ENCODE measurements around the gene ITGA11.

ITGA11 gene

DNA sequence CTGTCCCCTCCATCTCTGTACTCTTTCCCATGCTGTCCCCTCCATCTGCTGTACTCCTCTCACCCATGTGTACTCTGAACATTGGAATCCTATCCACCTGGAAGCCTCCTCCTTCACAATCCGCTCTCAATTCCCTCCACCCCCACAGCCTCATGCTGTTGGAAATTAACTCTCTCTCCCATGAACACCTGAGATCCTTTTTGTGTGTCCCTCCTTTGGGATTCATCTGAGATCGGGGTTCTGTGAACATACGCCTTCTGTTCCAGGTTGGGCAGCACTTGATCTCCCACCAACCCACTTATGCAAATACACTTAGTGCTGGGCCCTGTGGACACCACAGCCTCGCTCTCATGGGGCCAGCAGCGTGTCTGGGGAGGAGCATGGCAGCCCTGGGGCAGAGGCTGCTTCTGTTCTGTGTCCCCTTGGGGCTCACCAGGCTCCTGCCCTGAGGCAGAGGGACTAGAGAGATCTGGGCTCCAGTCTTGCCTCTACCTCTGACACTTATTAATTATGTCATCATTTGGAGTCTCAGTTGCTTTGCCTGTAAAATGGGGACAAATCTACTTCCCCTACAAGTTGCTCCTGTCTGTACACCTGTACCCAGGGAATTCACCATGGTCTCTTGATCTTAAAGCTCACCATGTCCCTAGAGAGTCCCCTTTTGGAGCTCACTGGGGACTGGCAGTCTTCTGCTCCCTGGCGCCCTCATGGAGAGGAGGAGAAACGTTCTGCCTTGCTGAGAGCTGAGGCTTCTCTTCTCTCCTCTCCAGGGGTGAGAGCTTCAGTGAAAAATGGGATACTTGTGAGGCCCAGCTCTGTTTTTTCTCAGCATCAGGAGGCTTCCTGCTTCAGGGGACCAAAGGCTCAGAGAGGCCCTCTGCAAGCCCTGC lies 42.7 kb downstream of the ITGA11 start:
- TF ChIP-seq, protein P1, sequence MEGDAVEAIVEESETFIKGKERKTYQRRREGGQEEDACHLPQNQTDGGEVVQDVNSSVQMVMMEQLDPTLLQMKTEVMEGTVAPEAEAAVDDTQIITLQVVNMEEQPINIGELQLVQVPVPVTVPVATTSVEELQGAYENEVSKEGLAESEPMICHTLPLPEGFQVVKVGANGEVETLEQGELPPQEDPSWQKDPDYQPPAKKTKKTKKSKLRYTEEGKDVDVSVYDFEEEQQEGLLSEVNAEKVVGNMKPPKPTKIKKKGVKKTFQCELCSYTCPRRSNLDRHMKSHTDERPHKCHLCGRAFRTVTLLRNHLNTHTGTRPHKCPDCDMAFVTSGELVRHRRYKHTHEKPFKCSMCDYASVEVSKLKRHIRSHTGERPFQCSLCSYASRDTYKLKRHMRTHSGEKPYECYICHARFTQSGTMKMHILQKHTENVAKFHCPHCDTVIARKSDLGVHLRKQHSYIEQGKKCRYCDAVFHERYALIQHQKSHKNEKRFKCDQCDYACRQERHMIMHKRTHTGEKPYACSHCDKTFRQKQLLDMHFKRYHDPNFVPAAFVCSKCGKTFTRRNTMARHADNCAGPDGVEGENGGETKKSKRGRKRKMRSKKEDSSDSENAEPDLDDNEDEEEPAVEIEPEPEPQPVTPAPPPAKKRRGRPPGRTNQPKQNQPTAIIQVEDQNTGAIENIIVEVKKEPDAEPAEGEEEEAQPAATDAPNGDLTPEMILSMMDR (IDR thresholded peaks at IDR 0.05; ENCODE audit: insufficient read depth, low read length, poor library complexity, severe bottlenecking) = no peak
- H3K27me3 ChIP-seq (replicated peaks; ENCODE audit: control insufficient read depth, insufficient read depth, low read length) = no peaks in the 10 kb centered on the region
- H3K4me3 ChIP-seq (replicated peaks; ENCODE audit: low read depth, low read length) = no peak overlapping the region
- H3K36me3 ChIP-seq (ENCODE audit: control insufficient read depth, insufficient read depth, low read length) = no peaks in the 10 kb centered on the region
- no peak for DNase-seq (ENCODE audit: extremely low read depth, insufficient read length)

DNA sequence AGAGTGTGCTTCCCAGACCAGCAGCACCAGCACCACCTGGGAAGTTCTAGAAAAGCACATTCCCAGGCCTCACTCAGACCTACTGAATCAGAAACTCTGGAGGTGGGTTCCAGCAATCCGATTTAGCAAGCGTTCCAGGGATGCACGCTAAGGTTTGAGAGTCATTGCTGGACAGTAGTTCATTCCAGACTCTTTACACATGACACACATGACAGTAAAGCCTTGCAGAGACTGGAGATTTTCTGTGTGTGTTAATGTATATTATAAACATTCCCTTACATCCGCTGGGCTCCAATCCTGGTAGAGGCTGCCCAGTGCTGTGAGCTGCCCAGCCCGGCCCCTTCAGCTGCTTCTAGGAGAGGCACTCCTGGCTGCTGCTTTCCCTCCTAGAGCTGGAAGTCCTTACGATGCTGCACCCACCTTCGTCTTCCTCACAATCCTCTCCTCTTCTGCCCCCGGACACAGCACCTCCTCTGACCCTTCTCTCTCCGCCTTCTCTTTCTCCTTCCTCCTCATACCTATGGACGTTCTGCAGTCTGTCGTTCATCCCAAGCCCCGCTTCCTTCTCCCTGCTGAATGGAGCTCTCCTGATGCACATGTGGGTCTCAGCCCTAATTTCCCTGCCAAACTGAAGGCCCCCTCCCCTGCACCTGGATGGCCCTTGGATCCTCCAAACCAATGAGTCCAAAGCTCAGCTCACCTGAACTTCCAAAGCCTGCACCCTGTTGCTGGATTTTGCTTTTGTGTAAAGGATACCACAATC lies 44.4 kb downstream of the ITGA11 start:
- Histone ChIP-seq H3K27me3 (replicated peaks; ENCODE audit: control insufficient read depth, insufficient read depth, low read length) (no peaks in the 10 kb centered on the region), H3K4me3 (replicated peaks; ENCODE audit: low read depth, low read length) (no peak overlapping the region), H3K36me3 (ENCODE audit: control insufficient read depth, insufficient read depth, low read length) (no peaks in the 10 kb centered on the region)
- no peak for DNase-seq (ENCODE audit: extremely low read depth, insufficient read length)
- TF ChIP-seq, protein P1 (IDR thresholded peaks at IDR 0.05; ENCODE audit: insufficient read depth, low read length, poor library complexity, severe bottlenecking) = no peak

DNA sequence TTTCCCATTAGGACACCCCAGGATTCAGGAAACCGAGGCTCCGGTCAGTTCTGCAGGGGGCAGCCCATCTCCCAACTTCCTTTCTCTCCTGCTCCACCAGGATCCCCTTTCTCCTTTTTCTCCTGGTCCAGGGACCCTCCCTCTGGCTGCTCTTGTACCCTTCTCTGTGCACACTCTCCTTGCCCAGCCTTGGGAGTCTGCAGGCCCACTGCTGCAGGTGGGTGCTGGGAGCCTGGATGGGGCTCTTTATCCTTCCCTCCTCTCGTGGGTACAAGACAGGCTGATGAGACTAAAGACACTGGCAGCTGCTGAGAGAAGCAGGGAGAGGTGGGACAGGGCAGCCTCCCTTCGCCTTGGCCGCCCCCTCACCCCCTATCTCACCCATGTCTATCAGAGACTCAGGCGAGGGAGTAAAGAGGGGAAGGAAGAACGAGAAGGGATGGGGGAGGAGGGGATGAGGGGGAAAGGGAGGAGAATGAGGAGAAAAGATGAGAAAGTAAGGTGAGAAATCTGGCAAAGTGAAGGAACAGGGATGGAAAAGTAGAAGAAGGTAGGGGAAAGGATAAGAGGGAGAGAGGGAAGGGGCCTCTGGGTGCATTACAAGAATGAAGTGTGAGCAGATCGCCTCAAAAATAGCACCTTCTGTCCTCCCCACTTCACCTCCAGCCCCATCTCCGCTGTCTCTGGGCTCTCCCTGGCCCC lies 45.2 kb downstream of the ITGA11 start:
- TF ChIP-seq, protein P1 (IDR thresholded peaks at IDR 0.05; ENCODE audit: insufficient read depth, low read length, poor library complexity, severe bottlenecking) = no peak
- no peak overlapping the region for H3K4me3 ChIP-seq (replicated peaks; ENCODE audit: low read depth, low read length)
- DNase-seq (ENCODE audit: extremely low read depth, insufficient read length) = no peak
- H3K27me3 ChIP-seq (replicated peaks; ENCODE audit: control insufficient read depth, insufficient read depth, low read length) = no peaks in the 10 kb centered on the region
- no peaks in the 10 kb centered on the region for H3K36me3 ChIP-seq (ENCODE audit: control insufficient read depth, insufficient read depth, low read length)

DNA sequence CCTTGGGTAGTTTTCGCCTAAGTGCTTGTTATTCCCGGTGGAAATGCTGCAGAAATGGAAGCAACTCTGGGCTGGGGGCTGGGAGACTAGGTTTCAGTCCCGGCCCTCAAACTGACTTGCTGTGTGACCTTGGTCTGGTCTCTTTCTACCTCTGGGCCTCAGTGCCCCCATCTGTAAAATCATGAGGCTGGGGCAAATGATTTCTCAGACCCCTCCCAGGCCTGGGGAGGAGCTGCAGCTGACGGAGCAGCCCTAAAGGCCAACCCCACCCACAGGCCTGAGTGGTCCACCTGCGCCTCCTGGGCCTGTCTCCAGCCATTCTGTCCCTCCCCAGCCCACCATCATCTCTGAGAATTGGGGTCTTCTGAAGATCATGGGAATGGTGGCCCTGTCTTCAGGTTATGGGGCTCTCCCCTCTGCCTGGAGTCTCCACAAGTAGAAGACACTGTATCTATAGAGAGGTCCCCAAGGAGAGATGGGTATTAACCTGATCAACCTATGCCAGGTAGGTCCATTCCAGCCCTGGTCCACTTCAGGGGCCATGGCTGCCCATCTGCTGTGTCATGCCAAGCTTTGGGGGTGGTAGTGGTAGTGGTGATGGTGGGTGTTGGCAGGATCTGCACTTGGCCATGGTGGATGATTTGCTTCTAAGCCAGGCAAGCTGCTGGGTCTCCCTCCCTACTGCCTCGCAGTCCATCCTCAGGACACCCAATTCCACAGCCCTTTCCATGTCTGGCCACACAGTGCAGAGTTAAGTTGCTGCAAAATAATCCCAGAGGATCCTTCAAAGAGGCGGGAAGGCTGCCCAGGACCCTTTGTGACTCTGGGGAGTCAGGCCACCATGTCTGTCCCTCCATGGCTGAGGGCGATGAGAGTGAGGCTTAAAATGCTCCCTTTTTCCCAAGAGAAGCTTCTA lies 46.0 kb downstream of the ITGA11 start:
- no peaks in the 10 kb centered on the region for H3K36me3 ChIP-seq (ENCODE audit: control insufficient read depth, insufficient read depth, low read length)
- H3K4me3 ChIP-seq (replicated peaks; ENCODE audit: low read depth, low read length) = no peak overlapping the region
- DNase-seq (ENCODE audit: extremely low read depth, insufficient read length) = no peak
- TF ChIP-seq, protein P1 (IDR thresholded peaks at IDR 0.05; ENCODE audit: insufficient read depth, low read length, poor library complexity, severe bottlenecking) = no peak
- H3K27me3 ChIP-seq (replicated peaks; ENCODE audit: control insufficient read depth, insufficient read depth, low read length) = no peaks in the 10 kb centered on the region

DNA sequence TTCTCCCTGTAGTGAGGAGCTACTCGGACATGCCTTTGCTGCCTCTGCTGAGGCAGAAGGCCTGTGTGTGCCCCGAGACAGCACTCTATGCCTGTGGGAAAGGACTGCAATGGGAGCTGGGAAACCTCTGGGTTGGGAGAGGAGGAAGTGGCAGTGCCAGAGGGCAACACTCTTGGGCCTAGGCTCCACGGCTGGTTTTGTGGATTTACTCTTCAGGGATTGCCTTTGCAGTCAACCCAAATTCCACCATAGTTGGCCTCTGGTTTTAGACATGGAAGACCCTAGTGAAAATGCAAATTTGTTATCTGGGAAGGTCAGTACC lies 46.8 kb downstream of the ITGA11 start:
- no peaks in the 10 kb centered on the region for H3K27me3 ChIP-seq (replicated peaks; ENCODE audit: control insufficient read depth, insufficient read depth, low read length)
- no peak overlapping the region for H3K4me3 ChIP-seq (replicated peaks; ENCODE audit: low read depth, low read length)
- TF ChIP-seq, protein P1 (IDR thresholded peaks at IDR 0.05; ENCODE audit: insufficient read depth, low read length, poor library complexity, severe bottlenecking) = no peak
- no peak for DNase-seq (ENCODE audit: extremely low read depth, insufficient read length)
- no peaks in the 10 kb centered on the region for H3K36me3 ChIP-seq (ENCODE audit: control insufficient read depth, insufficient read depth, low read length)

All from GM06990 (cell line).